K562 (cell line): ENCODE results near the gene COQ3. TPM values are rescaled to one million over a fixed set of nuclear protein-coding genes. Genes with fewer than 3 reads are reported as not detected.

ENCODE experiments used
- FIP1L1 ChIP-seq: fragments of 200-400 bp; formaldehyde crosslinking; IDR thresholded peaks from 2 replicates; pipeline ENCODE4 v1.6.1; 2018; ENCODE audit warnings: mild to moderate bottlenecking, low read depth, low read length; ENCODE audit not compliant: poor library complexity, severe bottlenecking
- MCM2 ChIP-seq: fragments of 450-650 bp; IDR thresholded peaks from 2 replicates; pipeline ENCODE4 v1.6.1; 2017; ENCODE audit warnings: low read depth, mild to moderate bottlenecking
- NBN ChIP-seq: fragments of 450-650 bp; IDR thresholded peaks from 2 replicates; pipeline ENCODE4 v1.6.1; 2016; ENCODE audit warnings: low read depth, mild to moderate bottlenecking
- SLC30A9 ChIP-seq: fragments of 250-450 bp; sonication (Bioruptor Pico); IDR thresholded peaks from 2 replicates; pipeline ENCODE4 v1.8.0; 2022; ENCODE audit warnings: mild to moderate bottlenecking, moderate library complexity
- SNIP1 ChIP-seq: fragments of 450-650 bp; IDR thresholded peaks from 2 replicates; pipeline ENCODE4 v1.7.1; 2017; ENCODE audit warnings: low read depth, mild to moderate bottlenecking
- ZFP30 ChIP-seq: fragments of 250-450 bp; sonication (Bioruptor Pico); IDR thresholded peaks from 2 replicates; pipeline ENCODE4 v1.8.0; 2022; ENCODE audit warnings: moderate library complexity, mild to moderate bottlenecking, inconsistent platforms, borderline replicate concordance
- ZNF165 ChIP-seq: fragments of 250-450 bp; sonication (Bioruptor Pico); IDR thresholded peaks from 2 replicates; pipeline ENCODE4 v1.4.0; 2020; ENCODE audit warnings: borderline replicate concordance
- polyA plus RNA-seq, 8 experiments: library from polyadenylated mRNA; depleted of rRNA in 4 of 8; stranded (reverse) in 5 of 8; unstranded in 3 of 8; fragments of >200 nt; fragmentation: Nextera tagmentation in 2 of 8; fragmentation: Illumina TruSeq in 1 of 8; extraction: Ambion mirVana in 2 of 8; extraction: Trizol in 1 of 8; gene quantifications; 2 replicates each; pipeline versions ENCODE4 v1.2.1 to v1.2.3, GENCODE V29; 2011 to 2014; ENCODE audit warnings: inconsistent platforms in 1 of 8, missing spikeins in 1 of 8
- total RNA-seq, 7 experiments: library from RNA; depleted of rRNA in 6 of 7; stranded (reverse); fragments of >200 nt in 6 of 7; fragmentation: Illumina TruSeq in 2 of 7; extraction: Trizol in 2 of 7; gene quantifications; 2 replicates each; pipeline versions ENCODE4 v1.2.1 to v1.2.3, GENCODE V29; 2011 to 2021; ENCODE audit warnings: low replicate concordance in 1 of 7
- TF ChIP-seq, protein P1 (sequence below): fragments of 450-650 bp; formaldehyde crosslinking; conservative IDR thresholded peaks from 2 replicates; pipeline ENCODE4 v1.4.0; 2022; ENCODE audit warnings: mild to moderate bottlenecking, missing genetic modification characterization
- TF ChIP-seq, protein P2 (sequence below): sonication (generic); formaldehyde crosslinking; IDR thresholded peaks from 2 replicates; pipeline ENCODE4 v1.8.0; 2022; ENCODE audit warnings: missing genetic modification reagents, mild to moderate bottlenecking, borderline replicate concordance
- TF ChIP-seq, protein P3 (sequence below): sonication (generic); formaldehyde crosslinking; IDR thresholded peaks from 2 replicates; pipeline ENCODE4 v1.8.1; 2023; ENCODE audit warnings: mild to moderate bottlenecking, missing genetic modification reagents
- TF ChIP-seq, protein P4 (sequence below): sonication (generic); formaldehyde crosslinking; IDR thresholded peaks from 2 replicates; pipeline ENCODE4 v1.8.0; 2022; ENCODE audit warnings: mild to moderate bottlenecking, missing genetic modification reagents

The COQ3 gene
- total and polyA plus RNA-seq, 9 of the 15 experiments (the other 6 are each of a cell fraction or from before 2014, with no cell fraction given): 16.9 to 137 (median 33.9) TPM

DNA sequence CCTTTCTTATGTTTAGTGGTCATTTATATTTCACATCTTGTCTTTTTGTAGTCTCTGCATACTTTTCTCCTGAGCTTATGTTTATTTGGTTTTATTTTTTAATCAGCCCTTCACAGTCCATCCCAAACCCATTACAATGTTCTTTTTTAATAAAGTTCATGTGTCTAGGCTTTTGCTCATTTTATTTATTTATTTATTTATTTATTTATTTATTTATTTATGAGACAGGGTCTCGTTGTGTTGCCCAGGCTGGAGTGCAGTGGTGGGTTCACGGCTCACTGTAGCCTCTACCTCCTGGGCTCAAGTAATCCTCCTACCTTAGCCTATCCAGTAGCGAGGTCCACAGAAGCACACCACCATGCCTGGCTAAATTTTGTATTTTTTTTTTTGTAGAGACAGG lies 3.1 kb downstream of the COQ3 start (continued):
- TF ChIP-seq, protein P1, sequence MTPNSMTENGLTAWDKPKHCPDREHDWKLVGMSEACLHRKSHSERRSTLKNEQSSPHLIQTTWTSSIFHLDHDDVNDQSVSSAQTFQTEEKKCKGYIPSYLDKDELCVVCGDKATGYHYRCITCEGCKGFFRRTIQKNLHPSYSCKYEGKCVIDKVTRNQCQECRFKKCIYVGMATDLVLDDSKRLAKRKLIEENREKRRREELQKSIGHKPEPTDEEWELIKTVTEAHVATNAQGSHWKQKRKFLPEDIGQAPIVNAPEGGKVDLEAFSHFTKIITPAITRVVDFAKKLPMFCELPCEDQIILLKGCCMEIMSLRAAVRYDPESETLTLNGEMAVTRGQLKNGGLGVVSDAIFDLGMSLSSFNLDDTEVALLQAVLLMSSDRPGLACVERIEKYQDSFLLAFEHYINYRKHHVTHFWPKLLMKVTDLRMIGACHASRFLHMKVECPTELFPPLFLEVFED (CRISPR knock-in tag): no peak
- TF ChIP-seq ZFP30 (CRISPR knock-in tag): no peak
- TF ChIP-seq SNIP1: no peak
- no peak for TF ChIP-seq FIP1L1
- TF ChIP-seq, protein P2, sequence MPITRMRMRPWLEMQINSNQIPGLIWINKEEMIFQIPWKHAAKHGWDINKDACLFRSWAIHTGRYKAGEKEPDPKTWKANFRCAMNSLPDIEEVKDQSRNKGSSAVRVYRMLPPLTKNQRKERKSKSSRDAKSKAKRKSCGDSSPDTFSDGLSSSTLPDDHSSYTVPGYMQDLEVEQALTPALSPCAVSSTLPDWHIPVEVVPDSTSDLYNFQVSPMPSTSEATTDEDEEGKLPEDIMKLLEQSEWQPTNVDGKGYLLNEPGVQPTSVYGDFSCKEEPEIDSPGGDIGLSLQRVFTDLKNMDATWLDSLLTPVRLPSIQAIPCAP: no peak
- TF ChIP-seq NBN: no peak
- TF ChIP-seq SLC30A9 (CRISPR knock-in tag): no peak
- TF ChIP-seq MCM2: no peak
- TF ChIP-seq, protein P3, sequence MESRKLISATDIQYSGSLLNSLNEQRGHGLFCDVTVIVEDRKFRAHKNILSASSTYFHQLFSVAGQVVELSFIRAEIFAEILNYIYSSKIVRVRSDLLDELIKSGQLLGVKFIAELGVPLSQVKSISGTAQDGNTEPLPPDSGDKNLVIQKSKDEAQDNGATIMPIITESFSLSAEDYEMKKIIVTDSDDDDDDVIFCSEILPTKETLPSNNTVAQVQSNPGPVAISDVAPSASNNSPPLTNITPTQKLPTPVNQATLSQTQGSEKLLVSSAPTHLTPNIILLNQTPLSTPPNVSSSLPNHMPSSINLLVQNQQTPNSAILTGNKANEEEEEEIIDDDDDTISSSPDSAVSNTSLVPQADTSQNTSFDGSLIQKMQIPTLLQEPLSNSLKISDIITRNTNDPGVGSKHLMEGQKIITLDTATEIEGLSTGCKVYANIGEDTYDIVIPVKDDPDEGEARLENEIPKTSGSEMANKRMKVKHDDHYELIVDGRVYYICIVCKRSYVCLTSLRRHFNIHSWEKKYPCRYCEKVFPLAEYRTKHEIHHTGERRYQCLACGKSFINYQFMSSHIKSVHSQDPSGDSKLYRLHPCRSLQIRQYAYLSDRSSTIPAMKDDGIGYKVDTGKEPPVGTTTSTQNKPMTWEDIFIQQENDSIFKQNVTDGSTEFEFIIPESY: no peak
- TF ChIP-seq, protein P4, sequence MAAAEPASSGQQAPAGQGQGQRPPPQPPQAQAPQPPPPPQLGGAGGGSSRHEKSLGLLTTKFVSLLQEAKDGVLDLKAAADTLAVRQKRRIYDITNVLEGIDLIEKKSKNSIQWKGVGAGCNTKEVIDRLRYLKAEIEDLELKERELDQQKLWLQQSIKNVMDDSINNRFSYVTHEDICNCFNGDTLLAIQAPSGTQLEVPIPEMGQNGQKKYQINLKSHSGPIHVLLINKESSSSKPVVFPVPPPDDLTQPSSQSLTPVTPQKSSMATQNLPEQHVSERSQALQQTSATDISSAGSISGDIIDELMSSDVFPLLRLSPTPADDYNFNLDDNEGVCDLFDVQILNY (CRISPR knock-in tag): no peak
- TF ChIP-seq ZNF165 (CRISPR knock-in tag): no peak
